ENCODE measurements around the gene CACNA1C.

The CACNA1C gene

DNA sequence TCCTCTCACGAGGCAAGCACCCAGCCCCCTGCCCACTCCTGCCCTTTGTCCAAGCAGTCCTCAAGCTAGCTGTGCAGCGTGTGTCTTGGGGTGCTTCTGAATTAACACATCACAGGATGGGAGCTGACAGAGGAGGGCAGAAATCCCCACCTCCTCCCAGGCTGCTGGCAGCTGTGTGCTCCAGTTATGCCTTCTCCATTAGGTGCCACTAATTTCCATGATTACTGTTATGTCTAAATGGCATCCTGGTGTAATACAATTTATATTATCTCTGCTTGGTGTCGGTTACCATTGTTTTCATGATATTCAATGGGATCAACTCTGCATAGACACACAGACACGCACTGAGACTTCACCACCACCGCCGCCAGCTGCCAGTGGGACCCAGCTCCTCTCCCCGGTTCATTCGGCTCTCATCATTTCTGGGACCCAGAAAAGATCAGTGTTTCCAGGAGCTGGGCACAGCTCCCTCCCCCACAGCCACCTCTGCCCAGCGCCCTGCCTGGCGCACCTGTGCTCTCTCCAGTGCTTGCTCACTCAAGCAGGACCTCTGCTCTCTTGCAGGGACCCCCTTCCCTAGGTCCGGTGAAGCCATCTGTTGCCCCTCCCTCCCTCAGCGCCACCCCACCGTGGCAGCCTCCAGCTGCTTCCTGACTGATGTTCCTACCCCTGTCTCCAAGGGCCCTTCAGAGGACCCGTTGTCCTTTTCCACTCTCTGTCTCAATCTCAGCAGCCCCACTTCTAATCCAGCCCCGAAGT lies 574.5 kb downstream of the CACNA1C start:
- DNase-seq (ENCODE audit: low spot score): no peak

GRCh38 chr12:2627835-2628191 lies 575.0 kb downstream of the CACNA1C start:
- DNase-seq (ENCODE audit: low spot score): no peak

DNA sequence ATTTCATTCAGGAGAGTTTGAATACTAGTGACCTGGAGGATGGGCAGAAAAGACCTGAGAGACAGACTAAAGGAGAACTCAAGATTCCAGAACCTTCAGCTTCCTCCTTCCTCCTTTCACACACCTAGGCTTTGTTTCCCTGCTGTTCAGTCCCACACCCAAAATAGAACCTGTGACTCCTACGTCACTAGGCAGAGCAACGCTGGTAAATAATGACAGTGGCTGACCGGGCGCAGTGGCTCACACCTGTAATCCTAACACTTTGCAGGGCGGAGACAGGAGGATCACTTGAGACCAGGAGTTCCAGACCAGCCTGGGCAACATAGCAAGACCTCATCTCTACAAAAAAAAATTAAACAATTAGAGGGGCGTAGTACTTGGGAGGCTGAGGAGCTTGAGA lies 575.6 kb downstream of the CACNA1C start:
- no peak for DNase-seq (ENCODE audit: low spot score)

- no peak for DNase-seq (ENCODE audit: low spot score)
Measured at GRCh38 chr12:2629051-2629450, 576.3 kb downstream of the CACNA1C start.

DNA sequence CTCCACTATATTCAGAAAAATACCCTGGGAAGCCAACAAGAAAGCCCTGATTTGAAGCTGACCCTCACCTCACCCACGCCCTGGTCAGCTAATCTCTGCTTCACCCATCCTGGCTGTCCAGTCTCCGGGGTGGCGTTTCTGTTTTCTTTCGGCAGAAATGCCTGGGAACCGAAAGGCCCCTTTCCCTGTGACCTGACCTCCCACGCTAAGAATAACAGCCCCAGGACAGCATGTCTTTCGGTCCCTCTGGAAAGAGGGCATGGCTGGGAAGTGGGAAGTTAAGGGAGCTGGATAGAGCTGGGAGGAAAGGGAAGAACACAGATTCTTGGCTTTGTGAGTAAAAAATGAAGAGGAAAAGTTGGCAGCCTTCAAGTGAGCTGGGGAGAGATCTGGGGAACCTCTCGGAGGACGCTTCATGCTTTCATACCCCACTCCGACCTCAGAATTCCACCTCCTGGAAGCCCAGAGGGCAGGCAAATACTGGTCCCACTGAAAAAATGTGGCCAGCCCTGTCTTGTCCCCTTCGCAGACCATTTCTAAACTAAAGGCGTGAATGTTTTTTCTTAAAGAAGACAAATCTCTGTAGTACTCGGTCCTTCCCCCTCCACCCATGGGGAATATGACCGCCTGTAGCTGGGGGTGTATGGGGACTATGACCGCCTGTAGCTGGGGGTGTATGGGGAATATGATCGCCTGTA lies 579.0 kb downstream of the CACNA1C start:
- no peak for DNase-seq (ENCODE audit: low spot score)

DNA sequence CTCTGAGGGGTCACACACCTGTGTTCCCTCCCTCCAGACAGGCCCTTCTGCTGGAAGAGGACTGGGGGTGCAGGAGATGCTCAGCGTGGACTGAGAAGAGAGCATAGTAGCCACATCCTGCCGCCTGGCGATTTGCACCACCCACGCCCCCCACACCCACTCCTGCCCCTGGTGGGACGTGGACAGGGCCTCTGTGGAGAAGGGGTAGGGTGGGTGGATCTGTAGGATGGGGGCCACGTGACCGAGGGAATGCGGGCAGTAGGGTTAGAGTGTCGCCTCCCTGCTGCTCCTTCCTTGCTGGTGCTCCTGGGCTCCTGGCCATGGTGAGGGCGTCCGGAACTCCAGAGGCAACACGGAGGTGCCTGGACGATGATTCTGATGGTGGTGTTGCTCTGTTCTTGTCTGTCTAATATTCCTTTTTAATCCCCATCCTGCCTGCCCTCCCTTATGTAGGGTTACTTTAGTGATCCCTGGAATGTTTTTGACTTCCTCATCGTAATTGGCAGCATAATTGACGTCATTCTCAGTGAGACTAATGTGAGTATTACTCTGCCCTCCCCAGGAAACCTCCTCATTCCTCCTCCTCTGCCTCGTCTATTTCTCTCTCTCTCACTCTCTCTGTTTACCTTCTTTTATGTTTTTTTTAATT lies 580.5 kb downstream of the CACNA1C start:
- DNase-seq (ENCODE audit: low spot score): no peak

GRCh38 chr12:2633825-2634200 lies 581.0 kb downstream of the CACNA1C start:
- no peak for DNase-seq (ENCODE audit: low spot score)

DNA sequence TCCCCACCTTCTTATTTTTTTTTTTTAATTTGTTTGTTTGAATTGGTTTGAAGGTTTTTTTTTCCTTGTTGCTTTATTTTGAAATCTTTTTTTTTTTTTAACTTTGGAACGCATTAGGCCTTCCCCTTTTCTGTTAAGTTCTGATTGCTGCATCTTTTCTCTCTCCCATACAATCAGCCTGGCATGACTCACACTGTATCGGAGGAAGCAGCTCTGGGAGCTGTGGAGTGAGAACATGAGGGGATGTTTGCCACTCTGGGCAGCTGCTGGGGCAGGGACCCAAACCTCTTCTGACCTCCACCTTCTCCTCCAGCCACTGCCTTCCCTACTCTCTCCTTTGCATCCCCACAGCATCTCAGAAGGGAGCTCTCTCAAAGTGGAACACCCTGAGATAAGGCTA lies 581.7 kb downstream of the CACNA1C start:
- DNase-seq (ENCODE audit: low spot score): no peak

GRCh38 chr12:2636741-2637340 lies 584.1 kb downstream of the CACNA1C start:
- no peak for DNase-seq (ENCODE audit: low spot score)

- no peak for DNase-seq (ENCODE audit: low spot score)
Measured at GRCh38 chr12:2637371-2637770, 584.6 kb downstream of the CACNA1C start.

- DNase-seq (ENCODE audit: low spot score): no peak
Measured at GRCh38 chr12:2638273-2639019, 585.7 kb downstream of the CACNA1C start.

DNA sequence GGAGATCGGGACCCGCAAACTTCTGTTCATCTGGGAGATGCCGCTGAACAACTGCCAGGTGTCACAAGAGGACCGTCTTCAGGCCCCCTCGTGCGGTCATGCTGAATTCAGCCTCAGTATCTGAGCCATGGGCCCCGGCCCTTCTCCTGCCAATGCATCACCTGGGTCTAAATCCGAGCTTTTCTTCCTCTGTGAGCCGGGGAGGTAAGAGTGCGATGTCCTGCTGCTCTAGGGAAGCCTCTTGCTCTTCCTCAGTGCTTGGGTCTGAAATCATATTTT lies 586.2 kb downstream of the CACNA1C start:
- no peak for DNase-seq (ENCODE audit: low spot score)

GRCh38 chr12:2640281-2640680 lies 587.5 kb downstream of the CACNA1C start:
- peak; percentile 82 for DNase-seq (ENCODE audit: low spot score)

GRCh38 chr12:2640709-2641108 lies 587.9 kb downstream of the CACNA1C start:
- peak; percentile 99 for DNase-seq (ENCODE audit: low spot score)

- peak; percentile 35 for DNase-seq (ENCODE audit: low spot score)
Measured at GRCh38 chr12:2641207-2641606, 588.4 kb downstream of the CACNA1C start.

DNA sequence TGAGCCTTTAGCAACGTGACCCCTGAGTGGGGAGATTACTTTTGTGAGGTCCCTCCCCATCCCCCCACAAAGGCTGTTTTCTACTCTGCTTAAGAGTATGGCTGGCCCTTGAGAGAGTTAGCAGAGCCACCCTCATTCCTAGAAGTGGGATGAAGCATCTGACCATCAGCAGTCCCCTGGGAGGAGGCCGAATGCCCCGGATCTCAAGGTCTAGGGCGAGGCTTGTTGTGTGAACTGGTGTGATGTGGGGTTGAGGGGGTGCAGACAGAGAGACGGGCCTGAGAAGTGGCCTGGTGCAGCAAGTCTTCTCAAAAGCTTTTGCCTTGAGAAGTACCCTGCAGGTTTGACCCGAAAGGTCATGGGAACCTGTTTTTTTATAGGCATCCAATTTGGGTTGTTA lies 589.0 kb downstream of the CACNA1C start:
- no peak for DNase-seq (ENCODE audit: low spot score)

DNA sequence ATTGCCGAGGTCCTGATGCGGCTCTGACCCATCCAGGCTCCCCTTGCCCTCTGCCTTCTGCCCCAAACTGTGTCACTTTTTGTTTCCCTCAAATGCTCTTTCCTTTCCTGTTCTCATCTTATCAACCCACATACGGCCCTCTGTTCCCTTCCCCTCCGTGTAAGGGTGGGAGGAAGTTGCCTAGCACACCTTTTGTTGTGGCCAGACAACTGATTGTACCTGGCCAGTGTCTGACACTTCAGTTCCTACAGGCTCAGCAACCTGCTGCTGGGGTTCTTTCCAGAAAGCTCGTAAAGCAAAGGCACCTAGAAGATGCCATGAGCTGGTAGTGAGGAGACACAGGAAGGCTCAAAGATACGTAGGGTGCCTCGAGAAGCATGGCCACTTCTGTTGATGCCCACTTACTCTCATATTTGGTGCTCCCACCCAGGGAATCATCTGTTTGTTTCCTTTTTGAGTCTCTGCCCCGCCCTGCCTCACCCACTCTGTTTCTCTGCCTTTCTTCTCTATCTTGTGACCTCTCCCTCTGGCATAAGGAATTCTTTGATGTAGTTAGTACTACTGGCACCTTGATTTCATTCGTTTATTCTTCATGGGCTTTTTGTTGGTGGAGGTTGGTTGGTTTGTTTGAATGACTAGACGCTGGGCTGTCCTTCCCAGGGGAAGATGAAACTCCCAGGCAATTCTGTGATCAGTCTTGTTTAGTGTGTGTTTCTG lies 589.5 kb downstream of the CACNA1C start:
- no peak for DNase-seq (ENCODE audit: low spot score)

GRCh38 chr12:2642896-2643425 lies 590.2 kb downstream of the CACNA1C start:
- no peak for DNase-seq (ENCODE audit: low spot score)

DNA sequence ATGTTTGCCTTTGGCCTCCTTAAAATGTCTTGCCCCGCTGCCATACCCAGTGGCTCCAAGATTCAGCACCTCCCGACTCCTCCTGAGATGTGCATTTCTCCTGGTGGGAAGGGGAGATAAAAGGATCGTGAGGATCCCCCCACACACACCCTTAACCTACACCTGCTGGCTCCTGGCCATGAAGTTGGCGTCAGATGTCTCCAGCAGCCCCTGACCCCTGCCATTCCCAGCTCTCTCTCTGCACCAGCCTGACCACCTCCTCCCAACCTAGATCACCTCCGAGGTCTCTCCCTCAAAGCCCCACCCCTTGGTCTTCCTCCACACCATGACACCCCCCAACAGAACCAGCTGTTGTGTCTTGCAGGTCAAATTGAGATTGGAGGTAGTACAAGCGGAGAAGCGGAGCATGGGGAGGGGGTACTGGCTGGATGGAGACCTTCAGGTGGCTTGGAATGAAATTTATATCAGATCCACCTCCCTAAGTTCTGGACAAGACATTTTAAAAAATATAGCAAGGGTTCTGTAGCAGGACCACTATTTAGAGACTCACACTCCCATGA lies 590.9 kb downstream of the CACNA1C start:
- no peak for DNase-seq (ENCODE audit: low spot score)

DNA sequence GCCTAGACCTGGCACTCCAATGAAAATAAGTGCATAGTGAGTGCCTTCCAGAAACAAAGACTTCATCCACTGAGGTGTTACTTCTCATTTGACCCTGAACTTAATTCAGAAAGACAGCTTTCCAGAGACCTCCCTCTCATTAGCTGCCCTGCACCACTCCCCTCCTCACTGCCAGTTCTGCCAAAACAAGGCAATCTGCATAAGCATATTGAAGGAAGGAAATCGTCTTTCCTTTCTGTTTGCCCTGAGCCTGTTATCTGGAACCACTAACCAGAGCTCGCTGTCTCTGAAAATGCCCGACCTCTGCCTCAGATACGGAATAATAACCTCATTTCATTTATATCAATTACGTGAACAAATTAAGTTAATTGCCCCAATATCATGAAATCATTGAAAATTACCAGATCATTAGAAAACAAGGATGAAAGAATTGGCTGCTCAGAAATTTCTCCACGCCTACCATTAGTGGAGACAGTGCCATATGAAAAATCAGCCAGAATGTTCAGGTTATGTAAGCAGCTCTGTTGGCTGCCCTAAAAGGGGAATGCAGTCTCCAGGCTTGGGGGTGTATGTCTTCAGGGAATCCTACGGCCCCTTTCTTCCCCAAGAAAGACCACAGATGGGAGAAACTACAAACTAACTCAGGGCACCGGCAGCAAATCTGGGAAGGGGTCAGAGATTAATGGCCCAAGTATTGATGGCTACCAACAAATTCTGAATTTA lies 592.1 kb downstream of the CACNA1C start:
- DNase-seq (ENCODE audit: low spot score): no peak

GRCh38 chr12:2645460-2645859 lies 592.7 kb downstream of the CACNA1C start:
- no peak for DNase-seq (ENCODE audit: low spot score)
